ENCODE measurements around the gene ZNF100.

DNA sequence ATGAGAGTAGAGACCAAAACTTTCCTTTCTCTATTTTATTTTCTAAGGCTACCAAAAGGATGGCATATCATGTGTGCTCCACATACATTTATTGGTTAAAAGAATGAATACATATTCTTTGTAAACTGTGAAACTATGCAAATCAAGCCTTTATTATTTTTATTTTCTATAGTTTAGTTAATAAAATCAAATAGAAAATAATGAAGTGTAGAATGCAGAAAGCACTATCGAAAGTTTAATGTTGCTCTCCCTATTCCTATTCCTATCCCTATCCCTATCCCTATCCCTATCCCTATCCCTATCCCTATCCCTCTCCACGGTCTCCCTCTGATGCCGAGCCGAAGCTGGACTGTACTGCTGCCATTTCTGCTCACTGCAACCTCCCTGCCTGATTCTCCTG lies 60.3 kb downstream of the ZNF100 start:
- no peak for TF ChIP-seq CTCF (IDR thresholded peaks at IDR 0.05 in 8 of 11, conservative IDR thresholded peaks at IDR 0.05 in 3 of 11)
- no peak for TF ChIP-seq POLR2AphosphoS5 (IDR thresholded peaks at IDR 0.05)
- TF ChIP-seq POLR2A (IDR thresholded peaks at IDR 0.05), result no peak

All from spleen (tissue), 7 donors.